NCI-H748 (cell line): Measurements from ENCODE around the gene BPIFA2.
"Not testable (repeated sequence)": the region's sequence is repeated elsewhere in the genome, so short reads cannot be mapped to it uniquely, and the experiment has no call there.

ENCODE experiments used
- DNase-seq: peaks from one replicate; lab custom pipeline; 2025; ENCODE audit not compliant: unreplicated experiment; lab: John Stamatoyannopoulos, UW

The BPIFA2 gene

GRCh38 chr20:33167859-33168258, at the start of gene BPIFA2:
Gene BPIFA2, plus strand, starts transcription at chr20:33168159. Its CDS starts 987 bp downstream, at chr20:33169146.
- no peak for DNase-seq

- no peak for DNase-seq
These were observed 47.9 kb upstream of the BPIFA2 start for GRCh38 chr20:33119725-33120720.

GRCh38 chr20:33120934-33121333, 47.0 kb upstream of the BPIFA2 start:
- DNase-seq: no peak

- DNase-seq: not testable (repeated sequence)
These were observed 45.7 kb upstream of the BPIFA2 start for GRCh38 chr20:33122297-33122696.

- no peak for DNase-seq
These were observed 43.7 kb upstream of the BPIFA2 start for GRCh38 chr20:33124261-33124660.

- DNase-seq: no peak
These were observed 43.0 kb upstream of the BPIFA2 start for GRCh38 chr20:33124994-33125393.

- no peak for DNase-seq
These were observed 42.0 kb upstream of the BPIFA2 start for GRCh38 chr20:33125983-33126382.

- DNase-seq: no peak
These were observed 40.4 kb upstream of the BPIFA2 start for GRCh38 chr20:33127422-33128097.

- DNase-seq: no peak
These were observed 37.3 kb upstream of the BPIFA2 start for GRCh38 chr20:33130568-33131061.

GRCh38 chr20:33131949-33132473, 35.9 kb upstream of the BPIFA2 start:
- no peak for DNase-seq

- DNase-seq: no peak
These were observed 35.2 kb upstream of the BPIFA2 start for GRCh38 chr20:33132513-33133372.

- no peak for DNase-seq
These were observed 34.5 kb upstream of the BPIFA2 start for GRCh38 chr20:33133373-33133941.

GRCh38 chr20:33137195-33137594, 30.8 kb upstream of the BPIFA2 start:
- DNase-seq: no peak

GRCh38 chr20:33139467-33139866, 28.5 kb upstream of the BPIFA2 start:
- DNase-seq: no peak

- DNase-seq: no peak
These were observed 22.4 kb upstream of the BPIFA2 start for GRCh38 chr20:33145521-33145920.

GRCh38 chr20:33147299-33147698, 20.7 kb upstream of the BPIFA2 start:
- DNase-seq: no peak

GRCh38 chr20:33148040-33148439, 19.9 kb upstream of the BPIFA2 start:
- no peak for DNase-seq

GRCh38 chr20:33154252-33154651, 13.7 kb upstream of the BPIFA2 start:
- no peak for DNase-seq

GRCh38 chr20:33158637-33159385, 9.1 kb upstream of the BPIFA2 start:
- no peak for DNase-seq

- no peak for DNase-seq
These were observed 8.2 kb upstream of the BPIFA2 start for GRCh38 chr20:33159713-33160112.
